Left hindlimb (tissue), 1 donor: Measurements from ENCODE around the gene USP11.
"Not testable (repeated sequence)": the region's sequence is repeated elsewhere in the genome, so short reads cannot be mapped to it uniquely, and the experiment has no call there.

Experiments
- DNase-seq: peaks from one replicate; pipeline ENCODE4 v3.0.0-alpha.2; 2018

The USP11 gene

GRCh38 chrX:47248576-47248975, 15.8 kb downstream of the USP11 start:
- no peak for DNase-seq

GRCh38 chrX:47250017-47250347, 17.2 kb downstream of the USP11 start:
- DNase-seq, result no peak

GRCh38 chrX:47257620-47258019, 24.8 kb downstream of the USP11 start:
- DNase-seq, result not testable (repeated sequence)

DNA sequence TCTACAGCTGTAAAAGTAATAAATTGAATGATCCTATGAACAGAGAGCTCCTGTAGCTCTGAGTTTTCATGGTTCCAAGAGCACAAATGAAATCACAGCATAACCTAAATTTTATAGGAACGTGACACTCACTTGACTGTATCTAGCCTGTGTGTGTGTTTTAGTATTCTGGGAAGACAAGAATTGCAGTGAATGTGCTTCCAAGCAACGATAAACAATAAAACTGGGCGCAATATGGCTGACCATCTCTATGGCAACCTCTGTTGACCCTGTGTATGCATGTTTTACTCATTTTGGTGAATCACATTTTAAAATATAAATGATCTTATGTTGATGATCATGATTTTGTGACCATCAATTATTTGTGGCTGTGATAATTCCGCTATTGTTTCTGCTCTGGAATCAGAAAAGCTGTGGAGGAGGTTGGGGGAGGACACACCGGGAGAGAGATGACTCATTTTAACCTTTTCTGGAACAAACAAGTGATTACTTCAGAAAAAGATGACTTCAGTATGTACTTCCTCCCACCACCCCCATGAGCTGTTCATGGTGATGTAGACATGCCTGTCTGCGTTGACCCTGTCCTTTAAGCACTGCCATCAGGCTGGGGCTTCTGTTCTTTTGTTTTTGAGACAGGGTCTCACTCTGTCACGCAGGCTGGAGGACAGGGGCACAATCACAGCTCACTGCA, 31.8 kb downstream of the USP11 start:
- DNase-seq, result no peak

DNA sequence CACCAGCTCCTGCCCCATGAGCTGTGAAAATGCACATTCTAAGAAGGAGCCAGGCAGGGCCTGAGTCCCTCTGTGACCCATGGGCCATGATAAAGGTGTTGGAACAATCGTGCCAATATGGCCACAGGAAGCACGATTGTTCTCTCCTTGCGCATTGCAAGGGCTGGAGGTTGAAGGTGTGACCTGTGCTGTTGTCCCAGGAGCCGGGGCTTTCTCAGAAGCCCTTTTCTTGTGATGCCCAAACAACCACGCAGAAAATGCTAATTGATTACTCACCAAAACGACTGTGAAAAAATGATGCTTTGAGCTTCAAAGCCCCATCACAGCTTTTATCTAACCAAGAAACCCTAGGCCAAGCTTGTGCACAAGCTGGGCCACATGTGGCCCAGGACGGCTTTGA, 33.8 kb downstream of the USP11 start:
- no peak for DNase-seq

DNA sequence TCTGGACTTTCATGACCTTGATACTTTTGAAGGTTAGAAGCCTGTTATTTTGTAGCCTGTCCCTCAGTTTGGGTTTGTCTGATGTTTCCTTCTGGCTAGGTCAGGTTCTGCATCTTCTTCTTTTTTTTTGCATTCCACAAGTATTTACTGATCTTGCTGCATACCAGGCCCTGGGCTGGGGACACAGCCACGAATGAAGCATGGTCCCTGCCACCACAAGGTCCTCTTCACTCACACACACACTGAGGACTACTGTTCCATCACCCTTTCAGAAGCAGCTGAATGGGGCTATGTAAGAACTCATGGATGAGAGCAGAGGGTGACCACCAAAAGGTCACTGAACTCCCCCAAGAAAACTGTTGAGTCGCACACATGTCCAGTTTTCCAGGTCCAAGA, 39.2 kb downstream of the USP11 start:
- no peak for DNase-seq

- DNase-seq, result no peak
These were observed 40.4 kb downstream of the USP11 start for GRCh38 chrX:47273011-47273730.

DNA sequence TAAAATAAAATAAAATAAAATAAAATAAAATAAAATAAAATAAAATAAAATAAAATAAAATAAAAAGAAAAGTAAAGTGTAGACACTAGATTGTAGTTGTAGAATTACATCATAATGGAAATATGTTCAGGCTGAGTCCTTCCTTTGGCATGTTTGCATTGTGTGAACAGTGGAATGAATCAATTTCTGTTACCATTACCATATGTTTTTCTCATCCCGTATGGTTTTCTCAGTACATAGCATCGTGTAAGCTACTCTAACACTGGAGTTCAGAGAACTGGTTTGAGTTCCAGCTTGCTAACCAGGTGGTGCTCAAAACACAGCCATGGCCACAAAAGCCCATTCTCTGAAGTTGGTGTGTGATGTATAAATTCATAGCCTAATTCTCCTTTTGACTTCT, 45.9 kb downstream of the USP11 start:
- DNase-seq, result no peak

GRCh38 chrX:47283015-47283771, 50.4 kb downstream of the USP11 start:
- peak; percentile 67 for DNase-seq

GRCh38 chrX:47284616-47285015, 51.8 kb downstream of the USP11 start:
- not testable (repeated sequence) for DNase-seq

GRCh38 chrX:47285836-47286320, 53.1 kb downstream of the USP11 start:
- DNase-seq, result no peak

DNA sequence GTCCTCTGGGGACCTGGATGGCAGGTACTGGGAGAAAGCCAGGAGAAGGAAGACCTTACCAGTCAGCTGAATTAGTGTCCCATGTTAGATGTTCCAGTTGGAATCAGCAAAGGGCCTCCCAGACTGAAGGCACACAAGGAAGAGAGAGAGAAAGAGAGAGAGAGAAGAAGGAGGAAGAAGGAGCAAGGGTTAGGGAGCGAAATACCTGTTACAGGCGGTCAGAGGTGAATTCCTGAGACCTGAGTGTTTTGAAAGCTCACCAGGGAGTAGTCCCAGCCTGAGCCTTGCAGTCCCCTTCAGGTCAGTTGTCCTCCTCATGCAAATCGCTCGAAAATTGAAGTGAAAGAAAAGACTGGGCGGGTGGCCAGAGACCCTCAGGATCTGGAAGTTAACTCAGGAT, 60.3 kb downstream of the USP11 start:
- DNase-seq, result no peak

DNA sequence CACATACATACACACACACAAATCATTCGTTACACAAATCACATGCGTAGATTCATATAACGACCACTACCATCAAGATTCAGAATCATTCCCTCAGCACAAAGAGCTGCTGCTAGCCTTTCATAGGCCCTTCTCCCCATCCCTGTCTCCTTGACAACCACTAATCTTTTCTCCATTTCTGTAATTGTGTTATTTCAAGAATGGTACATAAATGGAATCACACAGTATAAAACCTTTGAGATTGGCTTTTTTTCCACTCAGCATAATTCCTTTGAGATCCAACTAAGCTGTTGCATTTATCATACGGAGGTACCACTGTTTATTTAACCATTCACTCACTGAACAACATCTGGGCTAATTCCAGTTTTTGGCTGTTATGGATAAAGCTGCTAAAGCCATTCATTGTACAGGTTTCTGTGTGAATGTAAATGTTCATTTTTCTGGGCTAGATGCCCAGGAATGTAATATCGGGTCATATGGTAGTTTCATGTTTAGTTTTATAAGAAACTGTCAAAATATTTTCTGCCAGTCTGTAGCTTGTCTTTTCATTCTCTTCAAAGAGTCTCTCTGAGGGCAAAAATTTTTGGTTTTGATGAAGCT, 64.1 kb downstream of the USP11 start:
- no peak for DNase-seq

DNA sequence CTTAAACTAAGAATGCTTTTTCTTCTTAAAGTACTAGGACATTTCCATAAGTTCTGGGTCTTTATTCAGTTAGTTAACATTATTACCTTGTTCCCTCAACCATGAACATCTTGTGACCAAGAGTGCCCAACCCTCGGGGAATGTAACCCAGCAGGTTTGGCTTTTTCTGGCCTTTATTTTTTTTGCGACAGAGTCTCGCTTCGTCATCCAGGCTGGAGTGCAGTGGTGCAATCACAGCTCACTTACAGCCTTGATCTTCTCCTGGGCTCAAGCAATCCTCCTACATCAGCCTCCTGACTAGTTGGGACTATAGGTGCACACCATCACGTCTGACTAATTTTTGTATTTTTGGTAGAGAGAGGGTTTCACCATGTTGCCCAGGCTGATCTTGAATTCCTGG, 65.1 kb downstream of the USP11 start:
- DNase-seq, result no peak
